ENCODE results near the gene P2RX6. TPM values are rescaled to one million over a fixed set of nuclear protein-coding genes. Genes with fewer than 3 reads are reported as not detected.

P2RX6 gene
- total RNA-seq, 1 donor from 2014 or later: 0.44 TPM

- intact Hi-C loops (cut with micrococcal nuclease): loop anchor here (1.0 kb wide), 1 partner anchor 121 kb away; the partner anchor contains the start of gene PI4KA
Measured at GRCh38 chr22:20979243-20979809, 35.6 kb upstream of the P2RX6 start.

DNA sequence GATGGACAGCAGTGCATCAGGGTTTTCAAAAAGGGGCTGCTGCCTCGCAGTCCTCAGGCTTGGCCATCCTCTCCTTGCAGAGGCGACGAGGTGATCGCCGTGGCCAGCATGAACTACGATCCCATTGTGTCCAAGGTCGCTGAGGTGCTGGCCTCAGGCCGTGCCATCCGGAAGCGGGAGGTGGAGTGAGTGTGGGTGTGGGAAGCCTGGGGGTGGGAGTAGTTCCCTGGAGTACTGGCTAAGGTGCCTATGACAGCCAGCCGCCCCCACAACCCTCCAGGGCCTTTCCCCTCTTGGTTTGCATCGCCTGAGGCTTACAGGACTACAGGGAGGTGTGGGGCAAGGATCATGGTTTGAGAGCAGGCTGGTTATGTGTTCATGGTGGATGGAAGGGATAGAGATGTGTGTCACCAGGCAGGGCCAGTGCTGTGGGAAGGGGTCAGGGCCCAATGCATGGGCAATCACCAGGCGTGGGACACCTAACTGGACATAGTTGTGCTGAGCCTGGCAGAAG is 35.0 kb upstream of the P2RX6 start:
- intact Hi-C loops (cut with micrococcal nuclease): loop anchor here (1.0 kb wide), 1 partner anchor 122 kb away; the partner anchor contains the start of gene PI4KA

DNA sequence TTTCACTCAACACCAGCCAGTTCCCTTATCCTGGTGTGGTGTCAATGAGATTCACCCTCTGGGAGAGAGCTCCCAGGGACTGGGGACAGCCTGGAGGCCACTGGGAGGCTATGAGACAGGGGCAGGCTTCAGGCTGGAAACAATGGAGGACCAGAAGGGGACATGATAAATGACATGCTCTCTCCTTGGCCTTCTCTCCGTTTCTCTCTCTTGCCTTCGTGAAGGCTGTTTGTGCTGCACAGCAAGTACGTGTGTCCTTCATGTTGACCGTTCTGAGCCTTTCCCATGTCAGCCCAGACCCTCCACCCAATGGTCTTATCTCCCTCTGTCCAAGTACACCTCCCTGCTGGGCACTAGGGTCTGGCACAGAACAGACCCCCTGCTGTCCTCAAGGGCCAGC is 34.4 kb upstream of the P2RX6 start:
- intact Hi-C loops (cut with micrococcal nuclease): no loop called here

- intact Hi-C loops (cut with micrococcal nuclease): loop anchor here (1.0 kb wide), 1 partner anchor 64 kb away; the partner anchor contains the start of gene CRKL
Measured at GRCh38 chr22:20980938-20981722, 33.8 kb upstream of the P2RX6 start.

GRCh38 chr22:20981787-20982562 is 33.0 kb upstream of the P2RX6 start, which contains the start of gene LZTR1:
LZTR1 (plus strand) TSS chr22:20982297; CDS start chr22:20982372, 75 bp downstream.
- intact Hi-C loops (cut with micrococcal nuclease): loop anchor here (1.0 kb wide), 3 partner anchors 20 to 65 kb away; partner anchors contain the start of genes CRKL and THAP7

GRCh38 chr22:20982563-20982882 is 32.4 kb upstream of the P2RX6 start:
- intact Hi-C loops (cut with micrococcal nuclease): loop anchor here (1.0 kb wide), 2 partner anchors 20 to 32 kb away; partner anchors contain the start of gene THAP7

DNA sequence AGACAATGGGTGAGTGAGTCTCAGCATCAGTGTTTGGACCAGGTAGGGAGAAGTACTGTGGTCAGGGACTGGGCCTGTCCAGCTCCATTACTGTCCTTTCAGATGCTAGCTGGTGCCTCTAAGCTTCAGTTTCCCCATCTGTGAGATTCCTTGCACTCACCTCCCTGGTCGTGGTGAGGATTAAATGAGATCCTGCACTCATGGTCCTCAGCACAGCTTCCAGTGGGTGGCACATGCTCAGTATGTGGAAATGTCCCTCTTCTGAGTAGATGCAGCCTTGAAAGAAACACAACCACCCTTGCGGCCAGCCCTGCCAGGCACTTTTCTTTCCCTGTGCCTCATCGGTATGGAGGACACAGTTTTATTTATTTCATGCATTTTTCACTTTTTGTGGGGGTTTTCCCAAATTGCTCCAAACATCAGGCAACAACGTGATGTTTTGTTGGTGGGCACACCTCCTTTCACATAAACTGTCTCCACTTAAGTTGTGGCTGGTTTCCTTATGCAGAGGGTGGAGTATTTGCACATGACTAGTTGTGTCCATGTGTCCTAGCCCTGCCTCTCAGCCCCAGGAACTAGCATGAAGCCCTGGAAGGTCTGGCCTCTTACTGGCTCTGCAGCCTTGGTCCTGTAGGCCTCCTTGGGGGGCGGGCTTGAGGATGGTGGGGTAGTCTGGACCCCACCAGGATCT is 31.7 kb upstream of the P2RX6 start:
- intact Hi-C loops (cut with micrococcal nuclease): no loop called here

DNA sequence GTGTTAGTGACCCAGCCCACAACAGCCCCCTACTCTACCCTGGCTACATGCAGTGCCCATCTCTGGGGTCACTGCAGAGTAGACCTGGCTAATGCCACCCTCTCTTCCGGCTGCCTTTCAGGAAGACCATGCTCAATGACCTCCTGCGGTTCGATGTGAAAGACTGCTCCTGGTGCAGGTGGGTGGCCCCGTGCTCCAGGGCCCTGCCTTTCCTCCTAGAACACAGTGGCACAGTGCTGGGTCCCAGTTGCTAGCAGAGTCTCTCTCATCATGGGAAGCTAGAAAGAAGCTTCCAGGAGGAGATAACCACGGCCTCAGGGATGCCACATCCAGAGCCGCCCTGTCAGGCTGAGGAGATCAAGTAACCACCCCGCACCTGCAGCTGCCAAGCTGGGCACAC is 29.2 kb upstream of the P2RX6 start:
- intact Hi-C loops (cut with micrococcal nuclease): no loop called here

DNA sequence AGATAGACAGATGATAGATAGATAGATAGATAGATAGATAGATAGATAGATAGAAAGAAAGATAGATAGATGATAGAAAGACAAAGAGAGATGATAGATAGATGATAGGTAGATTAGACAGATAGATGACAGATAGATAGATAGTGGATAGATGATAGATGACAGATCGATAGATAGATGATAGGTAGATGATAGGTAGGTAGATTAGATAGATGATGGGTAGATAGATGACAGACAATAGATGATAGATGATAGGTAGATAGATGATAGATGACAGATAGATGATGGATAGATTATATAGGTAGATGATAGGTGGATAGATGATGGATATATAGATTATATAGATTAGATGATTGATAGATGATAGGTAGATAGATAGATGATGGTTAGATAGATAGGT is 28.6 kb upstream of the P2RX6 start:
- intact Hi-C loops (cut with micrococcal nuclease): no loop called here

- intact Hi-C loops (cut with micrococcal nuclease): no loop called here
Measured at GRCh38 chr22:20987375-20987774, 27.6 kb upstream of the P2RX6 start.

- intact Hi-C loops (cut with micrococcal nuclease): no loop called here
Measured at GRCh38 chr22:20988573-20989322, 26.2 kb upstream of the P2RX6 start.

- intact Hi-C loops (cut with micrococcal nuclease): no loop called here
Measured at GRCh38 chr22:20989323-20990138, 25.4 kb upstream of the P2RX6 start.

- intact Hi-C loops (cut with micrococcal nuclease): no loop called here
Measured at GRCh38 chr22:20990184-20991180, 24.5 kb upstream of the P2RX6 start.

DNA sequence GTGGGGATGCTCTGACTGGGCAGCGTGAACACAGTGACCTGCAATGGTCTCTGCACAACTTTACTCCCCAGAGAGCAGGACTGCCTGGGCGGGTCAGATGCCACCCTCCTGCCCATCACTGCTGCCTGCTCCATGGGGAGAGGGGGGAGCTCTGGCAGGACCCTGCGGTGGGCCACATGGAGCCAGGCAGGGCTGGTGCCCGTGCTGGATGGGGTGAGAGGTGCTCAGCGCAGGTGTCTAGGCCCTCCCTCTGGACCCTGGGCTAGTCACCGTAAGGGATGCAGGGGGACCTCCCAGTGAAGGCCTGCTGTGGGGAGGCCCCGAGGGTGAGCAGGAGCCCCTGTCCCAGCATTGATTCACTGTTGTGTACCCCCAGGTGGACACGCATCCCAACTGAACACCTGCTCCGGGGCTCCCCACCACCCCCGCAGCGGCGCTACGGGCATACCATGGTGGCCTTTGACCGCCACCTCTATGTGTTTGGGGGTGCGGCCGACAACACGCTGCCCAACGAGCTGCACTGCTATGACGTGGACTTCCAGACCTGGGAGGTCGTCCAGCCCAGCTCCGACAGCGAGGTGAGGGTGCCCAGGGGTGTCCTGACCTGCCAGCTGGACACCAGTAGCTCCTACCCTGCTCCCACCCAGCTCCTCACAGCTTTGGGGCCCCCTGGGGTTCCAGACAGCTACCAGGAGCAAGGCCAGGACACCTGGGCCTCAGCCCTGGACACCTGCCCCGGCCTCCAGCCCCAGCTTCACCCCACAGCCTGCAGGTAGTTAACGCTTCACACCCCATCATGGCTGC is 23.5 kb upstream of the P2RX6 start:
- intact Hi-C loops (cut with micrococcal nuclease): no loop called here

GRCh38 chr22:20992056-20992442 is 22.9 kb upstream of the P2RX6 start:
- intact Hi-C loops (cut with micrococcal nuclease): no loop called here

DNA sequence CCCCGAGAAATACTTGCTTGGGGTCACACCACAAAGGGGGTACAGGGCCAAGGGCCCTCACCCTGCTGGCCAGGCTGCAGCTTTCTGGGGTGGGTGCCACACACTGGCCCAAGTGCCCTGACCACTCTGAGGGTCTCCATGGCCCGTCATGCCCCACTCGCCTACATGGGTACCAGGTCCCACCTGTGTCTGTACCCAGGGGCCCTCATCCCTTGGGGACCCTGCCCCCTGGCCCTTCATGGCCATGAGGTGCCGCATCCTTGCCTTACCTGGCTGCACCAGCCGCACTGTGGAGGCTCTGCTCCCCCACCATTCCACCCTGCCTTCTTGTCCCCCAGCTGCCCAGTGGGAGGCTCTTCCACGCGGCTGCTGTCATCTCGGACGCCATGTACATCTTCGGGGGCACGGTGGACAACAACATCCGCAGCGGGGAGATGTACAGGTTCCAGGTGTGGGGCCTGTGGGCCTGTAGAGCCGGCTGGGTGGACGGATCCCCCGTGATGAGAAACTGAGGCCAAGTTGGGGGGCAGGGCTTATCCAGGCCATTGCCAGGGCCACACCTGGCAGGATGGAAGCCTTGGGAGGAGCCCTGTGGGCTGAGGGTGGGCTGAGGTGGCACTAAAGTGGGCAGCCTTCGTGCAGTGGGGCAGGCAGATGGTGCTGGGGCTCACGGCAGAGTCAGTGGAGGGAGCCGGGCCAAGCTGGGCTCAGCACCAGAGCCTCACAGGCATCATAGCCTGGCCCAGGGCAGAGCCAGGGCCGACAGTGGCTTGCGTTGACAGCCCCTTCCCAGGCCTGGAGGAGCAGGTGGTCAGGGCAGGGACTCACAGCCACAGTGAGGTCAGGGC is 22.3 kb upstream of the P2RX6 start:
- intact Hi-C loops (cut with micrococcal nuclease): no loop called here

All from T-helper 1 cell treated with Interleukin-12 subunit alpha and Interleukin-12 subunit beta and Interleukin-4 antibody, amounts not matched to agents 30 ng/mL and 1 ng/mL, for 36 hours (primary cell).